AG09309 (cell line): Measurements from ENCODE around the gene XPO1.
"Not testable (repeated sequence)": the region's sequence is repeated elsewhere in the genome, so short reads cannot be mapped to it uniquely, and the experiment has no call there.

ENCODE experiments used
- DNase-seq: peaks from one replicate; pipeline ENCODE4 v3.0.0-alpha.2; 2010; ENCODE audit warnings: low read depth
- H3K4me3 ChIP-seq: 2 replicates; pipeline ENCODE4 v1.5.1; 2011; ENCODE audit warnings: mild to moderate bottlenecking, low read depth, low read length, moderate library complexity; ENCODE audit not compliant: control insufficient read depth
- TF ChIP-seq, protein P1 (sequence below): IDR thresholded peaks from 2 replicates; pipeline ENCODE4 v1.5.1; 2011; ENCODE audit warnings: mild to moderate bottlenecking, low read depth, low read length, inconsistent platforms; ENCODE audit not compliant: insufficient read depth, control insufficient read depth; ENCODE audit errors: missing control alignments

Gene XPO1

DNA sequence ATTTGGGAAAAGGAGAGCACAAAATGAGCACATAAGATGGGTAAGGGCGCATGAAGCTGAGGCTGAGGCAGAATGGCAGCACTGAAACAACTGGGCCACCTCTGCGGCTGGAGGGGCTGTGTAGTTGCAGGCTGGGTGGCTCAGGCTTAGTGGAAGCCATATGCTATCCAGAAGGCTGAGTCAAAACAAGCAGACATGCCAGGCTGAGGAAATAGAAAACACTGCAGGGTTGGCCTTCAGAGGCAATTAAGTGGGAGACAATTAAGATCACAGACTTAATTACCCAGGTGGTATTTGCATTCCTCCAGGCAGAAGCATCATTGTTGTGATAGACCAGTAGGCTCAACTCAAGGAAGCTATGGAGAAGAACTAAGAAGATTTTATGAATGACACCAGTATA lies 11.4 kb upstream of the XPO1 start:
- no peak overlapping the region for H3K4me3 ChIP-seq
- no peak for DNase-seq
- TF ChIP-seq, protein P1, sequence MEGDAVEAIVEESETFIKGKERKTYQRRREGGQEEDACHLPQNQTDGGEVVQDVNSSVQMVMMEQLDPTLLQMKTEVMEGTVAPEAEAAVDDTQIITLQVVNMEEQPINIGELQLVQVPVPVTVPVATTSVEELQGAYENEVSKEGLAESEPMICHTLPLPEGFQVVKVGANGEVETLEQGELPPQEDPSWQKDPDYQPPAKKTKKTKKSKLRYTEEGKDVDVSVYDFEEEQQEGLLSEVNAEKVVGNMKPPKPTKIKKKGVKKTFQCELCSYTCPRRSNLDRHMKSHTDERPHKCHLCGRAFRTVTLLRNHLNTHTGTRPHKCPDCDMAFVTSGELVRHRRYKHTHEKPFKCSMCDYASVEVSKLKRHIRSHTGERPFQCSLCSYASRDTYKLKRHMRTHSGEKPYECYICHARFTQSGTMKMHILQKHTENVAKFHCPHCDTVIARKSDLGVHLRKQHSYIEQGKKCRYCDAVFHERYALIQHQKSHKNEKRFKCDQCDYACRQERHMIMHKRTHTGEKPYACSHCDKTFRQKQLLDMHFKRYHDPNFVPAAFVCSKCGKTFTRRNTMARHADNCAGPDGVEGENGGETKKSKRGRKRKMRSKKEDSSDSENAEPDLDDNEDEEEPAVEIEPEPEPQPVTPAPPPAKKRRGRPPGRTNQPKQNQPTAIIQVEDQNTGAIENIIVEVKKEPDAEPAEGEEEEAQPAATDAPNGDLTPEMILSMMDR: no peak

DNA sequence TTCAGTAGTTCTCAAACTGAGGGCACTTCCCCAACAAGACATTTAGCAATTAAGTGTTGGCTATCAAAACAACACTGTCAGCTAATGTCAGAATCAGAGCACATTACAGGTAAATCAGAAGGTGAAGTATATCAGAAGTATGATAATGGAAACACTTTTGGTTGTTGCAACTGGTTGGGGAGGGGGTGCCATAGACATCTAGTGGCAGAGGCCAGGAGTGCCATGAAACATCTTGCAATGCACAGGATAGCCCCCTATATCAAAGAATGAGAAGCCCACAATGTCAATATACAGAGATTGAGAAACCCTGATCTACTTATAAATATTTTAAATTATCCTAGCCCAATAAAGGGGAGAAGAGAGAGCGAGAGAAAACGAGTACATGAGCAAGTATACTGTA lies 4.9 kb upstream of the XPO1 start:
- DNase-seq: no peak
- H3K4me3 ChIP-seq: no peak overlapping the region
- TF ChIP-seq, protein P1: no peak

DNA sequence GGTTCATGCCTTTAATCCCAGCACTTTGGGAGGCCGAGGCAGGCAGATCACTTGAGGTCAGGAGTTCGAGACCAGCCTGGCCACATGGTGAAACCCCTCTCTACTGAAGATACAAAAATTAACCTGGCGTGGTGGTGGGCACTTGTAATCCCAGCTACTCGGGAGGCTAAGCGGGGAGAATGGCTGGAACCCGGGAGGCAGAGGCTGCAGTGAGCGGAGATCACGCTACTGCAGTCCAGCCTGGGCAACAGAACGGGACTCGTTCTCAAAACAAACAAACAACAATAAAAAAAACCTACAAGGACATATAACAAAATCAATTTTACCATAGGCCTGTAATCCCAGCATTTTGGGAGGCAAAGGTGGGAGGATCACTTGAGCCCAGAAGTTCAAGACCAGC lies 2.0 kb upstream of the XPO1 start:
- not testable (repeated sequence) for H3K4me3 ChIP-seq, DNase-seq

DNA sequence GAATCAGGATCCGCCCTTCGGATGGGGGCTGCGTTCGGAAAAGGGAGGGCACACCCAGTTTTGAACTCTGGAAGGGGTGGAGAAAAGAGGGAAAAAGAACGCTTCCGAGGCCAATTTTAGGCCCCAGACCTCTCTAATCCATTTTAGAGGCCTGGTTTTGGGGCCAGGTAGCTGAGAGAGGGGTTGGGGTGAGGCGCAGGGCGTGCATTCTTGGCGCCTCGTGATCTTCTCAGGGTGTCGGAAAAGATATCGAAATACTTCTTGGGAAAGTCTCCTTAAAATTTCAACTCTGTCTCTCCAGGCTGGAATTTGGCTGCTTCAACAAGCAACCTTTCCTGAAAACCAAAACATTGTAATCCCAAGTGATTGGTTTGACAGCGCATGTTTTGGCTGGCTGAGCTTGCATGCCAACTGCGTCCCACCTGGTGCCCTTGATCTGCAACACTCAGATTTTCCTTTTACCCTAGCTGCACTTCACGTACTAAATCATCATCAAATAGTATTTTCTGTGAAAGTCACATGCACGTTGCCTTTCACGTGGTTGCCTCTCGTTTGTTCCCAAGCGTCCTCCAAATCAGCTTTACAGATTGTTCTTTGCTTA lies 864 bp upstream of the XPO1 start:
- TF ChIP-seq, protein P1: no peak
- peak overlapping the region; percentile 82 for H3K4me3 ChIP-seq
- DNase-seq: no peak

DNA sequence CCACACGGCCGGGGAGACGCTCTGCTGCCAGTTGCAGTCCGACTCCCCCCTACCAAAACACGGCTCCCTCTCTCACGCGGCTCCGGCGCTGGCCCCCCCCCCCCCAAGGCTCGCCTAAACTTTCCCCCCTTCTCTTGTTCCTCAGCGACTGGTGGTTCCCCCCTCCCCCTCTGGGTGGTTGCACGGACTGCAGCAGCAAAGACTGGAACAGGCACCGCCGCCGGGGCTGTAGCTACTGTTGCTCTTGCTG lies 281 bp downstream of the XPO1 start:
- H3K4me3 ChIP-seq: peak overlapping the region; percentile 82
- DNase-seq: no peak
- TF ChIP-seq, protein P1: no peak

DNA sequence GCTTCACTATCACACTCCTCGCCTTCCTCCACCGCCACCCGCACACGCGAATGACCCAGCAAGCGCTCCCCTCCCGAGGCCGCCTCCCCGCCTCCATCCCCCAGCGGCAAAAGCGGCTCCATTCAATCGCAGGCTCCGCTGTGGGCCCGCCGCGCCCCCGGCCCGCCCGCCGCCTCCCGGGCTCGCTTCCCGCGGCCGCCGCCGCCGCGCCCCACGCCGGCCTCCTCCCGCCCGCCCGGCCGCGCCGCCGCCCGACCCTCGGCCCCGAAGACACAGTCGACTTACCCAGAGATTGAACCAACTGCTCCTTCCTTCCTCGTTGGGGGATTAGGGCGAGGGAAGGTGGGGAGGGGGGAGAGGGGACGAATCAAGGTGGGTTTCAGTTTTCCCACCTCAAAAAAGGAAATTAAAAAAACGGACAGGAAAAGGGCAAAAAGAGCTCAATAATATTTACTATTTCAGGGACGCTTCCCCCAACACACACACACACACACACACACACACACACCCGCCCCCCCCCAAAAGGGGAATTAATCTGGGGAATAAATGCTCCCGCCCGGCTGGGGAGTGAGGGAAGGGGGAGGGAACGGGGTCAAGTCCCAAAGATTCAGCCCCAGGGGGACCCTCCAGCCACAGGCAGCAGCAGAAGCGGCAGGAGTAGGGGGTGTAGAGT lies 743 bp downstream of the XPO1 start:
- TF ChIP-seq, protein P1: no peak
- H3K4me3 ChIP-seq: peak overlapping the region; percentile 82
- DNase-seq: no peak

DNA sequence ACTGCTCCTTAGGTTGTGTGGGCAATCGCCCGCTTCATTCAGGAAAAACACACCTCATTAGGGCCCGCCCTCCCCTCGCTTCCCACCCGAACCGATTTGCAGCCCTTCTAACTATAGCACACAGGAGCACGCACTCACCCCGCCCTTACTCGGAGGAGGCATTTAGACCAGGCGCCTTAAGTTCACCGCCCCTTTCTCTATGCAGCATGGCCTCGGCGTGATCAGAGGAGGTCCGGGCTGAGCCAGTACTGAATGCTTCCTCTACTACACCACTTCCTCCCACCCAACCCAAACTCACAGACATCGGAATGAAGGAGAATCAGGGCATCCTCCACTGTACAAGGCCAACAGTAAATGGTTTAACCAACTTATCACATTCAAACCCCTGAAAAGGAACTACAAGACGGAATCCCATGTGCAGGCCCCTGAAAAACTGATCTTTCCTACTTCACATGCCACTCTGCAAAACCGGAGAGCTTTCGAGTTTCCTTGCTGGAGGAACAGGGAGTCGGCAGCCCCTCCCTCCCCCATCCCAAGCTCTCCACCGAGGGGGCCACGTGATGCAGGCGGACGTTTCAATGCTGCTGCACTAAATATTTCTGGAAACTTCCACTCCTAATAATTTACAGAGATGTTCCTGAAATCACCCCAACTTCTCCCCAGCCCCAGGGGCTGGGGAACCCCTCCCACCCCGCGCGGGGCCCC lies 1.4 kb downstream of the XPO1 start:
- peak; percentile 34 for DNase-seq
- peak overlapping the region; percentile 82 for H3K4me3 ChIP-seq
- TF ChIP-seq, protein P1: no peak
